HepG2 (cell line): Measurements from ENCODE around the gene CLN6. TPM values are rescaled to one million over a fixed set of nuclear protein-coding genes. Genes with fewer than 3 reads are reported as not detected.
A peak's percentile ranks its signal among the peaks of the same experiment; 100 is the strongest.

Experiments used
- AHR ChIP-seq: IDR thresholded peaks from 2 replicates; pipeline ENCODE4 v1.6.1; 2018; ENCODE audit warnings: missing genetic modification reagents, missing compliant biosample characterization
- CEBPZ ChIP-seq: IDR thresholded peaks from 2 replicates; pipeline ENCODE4 v1.6.1; 2012; ENCODE audit warnings: low read length, improper control_type of control experiment
- CTCF ChIP-seq: sonication (generic); formaldehyde crosslinking; IDR thresholded peaks from 2 replicates; pipeline ENCODE4 v1.5.0; 2020; ENCODE audit warnings: mild to moderate bottlenecking, missing genetic modification reagents, moderate library complexity
- HNF4G ChIP-seq, 2 experiments: sonication (generic) in 1 of 2; formaldehyde crosslinking in 1 of 2; IDR thresholded peaks; 2 replicates each; pipeline versions ENCODE4 v1.4.0 to v1.6.1; 2011 to 2020; ENCODE audit warnings: borderline replicate concordance in 2 of 2, low read depth in 2 of 2, mild to moderate bottlenecking in 2 of 2, low read length in 1 of 2, missing genetic modification reagents in 1 of 2, moderate library complexity in 1 of 2
- HNRNPL ChIP-seq: fragments of 200-400 bp; formaldehyde crosslinking; IDR thresholded peaks from 2 replicates; pipeline ENCODE4 v1.6.1; 2017; ENCODE audit warnings: mild to moderate bottlenecking, low read depth, low read length
- HNRNPLL ChIP-seq: fragments of 200-400 bp; formaldehyde crosslinking; IDR thresholded peaks from 2 replicates; pipeline ENCODE4 v1.6.1; 2017; ENCODE audit warnings: mild to moderate bottlenecking, low read depth, low read length; ENCODE audit not compliant: poor library complexity, severe bottlenecking
- NAIF1 ChIP-seq: sonication (generic); formaldehyde crosslinking; IDR thresholded peaks from 2 replicates; pipeline ENCODE4 v1.5.0; 2020; ENCODE audit warnings: mild to moderate bottlenecking, missing genetic modification reagents, borderline replicate concordance
- NCOA5 ChIP-seq: sonication (generic); formaldehyde crosslinking; IDR thresholded peaks from 2 replicates; pipeline ENCODE4 v1.4.0; 2020; ENCODE audit warnings: missing genetic modification reagents
- SKI ChIP-seq: fragments of 450-650 bp; IDR thresholded peaks from one replicate; pipeline ENCODE4 v1.6.1; 2018; ENCODE audit warnings: mild to moderate bottlenecking; ENCODE audit not compliant: partially characterized antibody
- TBP ChIP-seq: sonication (generic); formaldehyde crosslinking; IDR thresholded peaks from 2 replicates; pipeline ENCODE4 v1.5.0; 2020; ENCODE audit warnings: missing genetic modification reagents
- TEF ChIP-seq: sonication (generic); formaldehyde crosslinking; IDR thresholded peaks from 2 replicates; pipeline ENCODE4 v1.5.0; 2020; ENCODE audit warnings: missing genetic modification reagents
- ZBTB3 ChIP-seq: sonication (generic); formaldehyde crosslinking; IDR thresholded peaks from 2 replicates; pipeline ENCODE4 v1.4.0; 2020; ENCODE audit warnings: low read depth, mild to moderate bottlenecking, moderate library complexity, missing genetic modification reagents, borderline replicate concordance
- ZFP1 ChIP-seq: IDR thresholded peaks from 2 replicates; pipeline ENCODE4 v1.6.1; 2016
- ZNF343 ChIP-seq: sonication (generic); formaldehyde crosslinking; IDR thresholded peaks from 2 replicates; pipeline ENCODE4 v1.4.0; 2020; ENCODE audit warnings: mild to moderate bottlenecking, missing genetic modification reagents
- ZNF362 ChIP-seq: sonication (generic); formaldehyde crosslinking; IDR thresholded peaks from 2 replicates; pipeline ENCODE4 v1.4.0; 2020; ENCODE audit warnings: missing genetic modification reagents, mild to moderate bottlenecking, borderline replicate concordance
- ZNF614 ChIP-seq: IDR thresholded peaks from 2 replicates; pipeline ENCODE4 v1.6.1; 2018; ENCODE audit warnings: missing biosample characterization, missing genetic modification reagents, inconsistent platforms, borderline replicate concordance
- ZNF841 ChIP-seq: sonication (generic); formaldehyde crosslinking; IDR thresholded peaks from 2 replicates; pipeline ENCODE4 v1.8.1; 2023; ENCODE audit warnings: missing genetic modification reagents, borderline replicate concordance
- ZUFSP ChIP-seq: sonication (generic); formaldehyde crosslinking; IDR thresholded peaks from 2 replicates; pipeline ENCODE4 v1.9.0; 2021; ENCODE audit warnings: missing genetic modification reagents, mild to moderate bottlenecking, borderline replicate concordance
- polyA plus RNA-seq, 8 experiments: library from polyadenylated mRNA; depleted of rRNA in 3 of 8; stranded (reverse) in 7 of 8; unstranded in 1 of 8; fragments of >200 nt; fragmentation: Illumina TruSeq in 4 of 8; extraction: Trizol in 4 of 8; gene quantifications; 2 replicates each; pipeline versions ENCODE4 v1.2.1 to v1.2.3, GENCODE V29; 2011 to 2016; ENCODE audit warnings: low read depth in 4 of 8, missing spikeins in 1 of 8, mixed read lengths in 1 of 8; ENCODE audit not compliant: insufficient read depth in 1 of 8
- total RNA-seq, 5 experiments: library from RNA; depleted of rRNA; stranded (reverse); fragments of >200 nt; fragmentation: Illumina TruSeq; extraction: Trizol; gene quantifications; 2 replicates each; pipeline ENCODE4 v1.2.3, GENCODE V29; 2016; ENCODE audit warnings: low read depth in 1 of 5

CLN6 gene
- total and polyA plus RNA-seq, 2 of the 13 experiments (the other 11 are each of a cell fraction or from before 2014, with no cell fraction given), result 24.9 to 27.1 TPM

- TF ChIP-seq CEBPZ (no peak), TBP (no peak), ZNF362 (CRISPR knock-in tag) (no peak), HNRNPLL (peak; percentile 83), ZNF841 (no peak), ZNF343 (CRISPR knock-in tag) (no peak), AHR (CRISPR knock-in tag) (no peak), HNF4G (IDR thresholded peaks at IDR 0.05; ENCODE audit: borderline replicate concordance, low read depth, low read length) (no peak), HNF4G (CRISPR knock-in tag; IDR thresholded peaks at IDR 0.05; ENCODE audit: borderline replicate concordance, low read depth) (no peak), TEF (CRISPR knock-in tag) (no peak), SKI (no peak), ZFP1 (CRISPR knock-in tag) (no peak), ZUFSP (CRISPR knock-in tag) (no peak), HNRNPL (no peak), NAIF1 (CRISPR knock-in tag) (no peak), CTCF (CRISPR knock-in tag) (peak; percentile 28; the same call in 1 of the 2 replicates), ZBTB3 (CRISPR knock-in tag) (no peak), ZNF614 (peak; percentile 24; the same call in 1 of the 2 replicates), NCOA5 (CRISPR knock-in tag) (no peak)
These were observed 27.3 kb upstream of the CLN6 start (continued) for GRCh38 chr15:68256675-68257450.
